Smooth muscle cell (in vitro differentiated cells): Measurements from ENCODE around the gene CBLIF. TPM values are rescaled to one million over a fixed set of nuclear protein-coding genes. Genes with fewer than 3 reads are reported as not detected.
"Not testable (repeated sequence)": the region's sequence is repeated elsewhere in the genome, so short reads cannot be mapped to it uniquely, and the experiment has no call there.

Source experiments
- DNase-seq: peaks from one replicate; lab custom pipeline; 2025; ENCODE audit not compliant: unreplicated experiment; lab: John Stamatoyannopoulos, UW
- H2AFZ ChIP-seq: fragments of 200-600 bp; sonication (generic); 2 replicates; pipeline ENCODE4 v1.6.0; 2016; ENCODE audit warnings: antibody characterized with exemption, low read depth, mild to moderate bottlenecking
- H3F3A ChIP-seq: fragments of 200-600 bp; sonication (generic); 2 replicates; pipeline ENCODE4 v1.6.0; 2017; ENCODE audit warnings: antibody characterized with exemption, low read depth
- H3K27ac ChIP-seq: fragments of 200-600 bp; sonication (generic); 2 replicates; pipeline ENCODE4 v1.5.1; 2016; ENCODE audit warnings: low read depth, mild to moderate bottlenecking
- H3K27me3 ChIP-seq: fragments of 200-600 bp; sonication (generic); 2 replicates; pipeline ENCODE4 v1.6.1; 2016; ENCODE audit warnings: low read depth, mild to moderate bottlenecking
- H3K36me3 ChIP-seq: fragments of 200-600 bp; sonication (generic); 2 replicates; pipeline ENCODE4 v1.5.1; 2016; ENCODE audit warnings: low read depth
- H3K4me1 ChIP-seq: fragments of 200-600 bp; sonication (generic); 2 replicates; pipeline ENCODE4 v1.5.1; 2016; ENCODE audit warnings: low read depth
- H3K4me2 ChIP-seq: fragments of 200-600 bp; sonication (generic); 2 replicates; pipeline ENCODE4 v1.6.0; 2016; ENCODE audit warnings: mild to moderate bottlenecking
- H3K4me3 ChIP-seq: fragments of 200-600 bp; sonication (generic); 2 replicates; pipeline ENCODE4 v1.5.1; 2016; ENCODE audit warnings: mild to moderate bottlenecking
- H3K79me2 ChIP-seq: fragments of 200-600 bp; sonication (generic); 2 replicates; pipeline ENCODE4 v1.6.0; 2016; ENCODE audit warnings: low read depth, mild to moderate bottlenecking
- H3K9ac ChIP-seq: fragments of 200-600 bp; sonication (generic); 2 replicates; pipeline ENCODE4 v1.6.0; 2016; ENCODE audit warnings: low read depth
- H3K9me3 ChIP-seq: fragments of 200-600 bp; sonication (generic); replicated peaks from 2 replicates; pipeline ENCODE4 v1.5.1; 2016; ENCODE audit warnings: low read depth
- H4K20me1 ChIP-seq: fragments of 200-600 bp; sonication (generic); 2 replicates; pipeline ENCODE4 v1.6.0; 2016; ENCODE audit warnings: low read depth
- WGBS: methylation state at CpG from one replicate; pipeline ENCODE4 v1.1.7; 2016; ENCODE audit warnings: low lambda C conversion rate; 5-methylcytosine and 5-hydroxymethylcytosine counted together
- polyA plus RNA-seq: library from polyadenylated mRNA; unstranded; fragments of >200 nt; fragmentation: Nextera tagmentation; extraction: Ambion mirVana; gene quantifications from 2 replicates; pipeline ENCODE4 v1.2.1, GENCODE V29; 2016
- total RNA-seq: library from RNA; depleted of rRNA; stranded (reverse); fragments of >200 nt; gene quantifications from 2 replicates; pipeline ENCODE4 v1.2.3, GENCODE V29; 2014
- TF ChIP-seq, protein P1 (sequence below): fragments of 200-600 bp; sonication (generic); IDR thresholded peaks from 2 replicates; pipeline ENCODE4 v1.5.1; 2017; ENCODE audit warnings: borderline replicate concordance, mild to moderate bottlenecking, antibody characterized with exemption; ENCODE audit not compliant: insufficient read depth, poor library complexity, severe bottlenecking

The CBLIF gene
- total and polyA plus RNA-seq, 2 experiments from 2014 or later: not detected

GRCh38 chr11:59849129-59849528 lies 3.8 kb upstream of the CBLIF start:
- Histone ChIP-seq H3K27ac (no peak overlapping the region), H3K36me3 (no peaks in the 10 kb centered on the region), H3K9me3 (no peaks in the 10 kb centered on the region), H3K27me3 (no peaks in the 10 kb centered on the region), H3F3A (no peaks in the 10 kb centered on the region), H2AFZ (no peak overlapping the region), H3K4me3 (no peak overlapping the region), H3K79me2 (no peaks in the 10 kb centered on the region), H4K20me1 (no peaks in the 10 kb centered on the region), H3K4me1 (no peaks in the 10 kb centered on the region), H3K4me2 (no peak overlapping the region), H3K9ac (no peak overlapping the region)
- DNase-seq: no peak
- TF ChIP-seq, protein P1, sequence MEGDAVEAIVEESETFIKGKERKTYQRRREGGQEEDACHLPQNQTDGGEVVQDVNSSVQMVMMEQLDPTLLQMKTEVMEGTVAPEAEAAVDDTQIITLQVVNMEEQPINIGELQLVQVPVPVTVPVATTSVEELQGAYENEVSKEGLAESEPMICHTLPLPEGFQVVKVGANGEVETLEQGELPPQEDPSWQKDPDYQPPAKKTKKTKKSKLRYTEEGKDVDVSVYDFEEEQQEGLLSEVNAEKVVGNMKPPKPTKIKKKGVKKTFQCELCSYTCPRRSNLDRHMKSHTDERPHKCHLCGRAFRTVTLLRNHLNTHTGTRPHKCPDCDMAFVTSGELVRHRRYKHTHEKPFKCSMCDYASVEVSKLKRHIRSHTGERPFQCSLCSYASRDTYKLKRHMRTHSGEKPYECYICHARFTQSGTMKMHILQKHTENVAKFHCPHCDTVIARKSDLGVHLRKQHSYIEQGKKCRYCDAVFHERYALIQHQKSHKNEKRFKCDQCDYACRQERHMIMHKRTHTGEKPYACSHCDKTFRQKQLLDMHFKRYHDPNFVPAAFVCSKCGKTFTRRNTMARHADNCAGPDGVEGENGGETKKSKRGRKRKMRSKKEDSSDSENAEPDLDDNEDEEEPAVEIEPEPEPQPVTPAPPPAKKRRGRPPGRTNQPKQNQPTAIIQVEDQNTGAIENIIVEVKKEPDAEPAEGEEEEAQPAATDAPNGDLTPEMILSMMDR: no peak
- 77% methylated on average over 2 of the region's 2 CpGs for WGBS

DNA sequence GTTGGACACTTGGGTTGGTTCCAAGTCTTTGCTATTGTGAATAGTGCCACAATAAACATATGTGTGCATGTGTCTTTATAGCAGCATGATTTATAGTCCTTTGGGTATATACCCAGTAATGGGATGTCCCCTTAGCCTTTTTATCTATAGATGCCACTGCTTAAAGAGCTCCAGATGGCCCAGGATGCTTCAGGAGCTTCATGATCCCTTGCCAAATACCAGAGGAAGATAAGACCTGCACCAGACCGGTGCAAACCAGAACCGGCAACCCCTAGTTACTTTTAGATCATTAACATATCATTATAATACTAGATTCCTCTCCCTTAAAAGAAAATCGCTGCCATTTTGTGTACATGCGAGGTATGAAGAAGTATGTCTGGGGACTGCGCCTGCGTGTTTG lies 3.1 kb upstream of the CBLIF start:
- H3K9ac ChIP-seq, H3K27me3 ChIP-seq, H3K79me2 ChIP-seq, H3K4me2 ChIP-seq, H2AFZ ChIP-seq, H4K20me1 ChIP-seq, DNase-seq, H3K4me3 ChIP-seq, H3K4me1 ChIP-seq, H3F3A ChIP-seq, H3K27ac ChIP-seq, H3K9me3 ChIP-seq, H3K36me3 ChIP-seq: not testable (repeated sequence)
- 93% methylated on average over 6 of the region's 6 CpGs for WGBS

DNA sequence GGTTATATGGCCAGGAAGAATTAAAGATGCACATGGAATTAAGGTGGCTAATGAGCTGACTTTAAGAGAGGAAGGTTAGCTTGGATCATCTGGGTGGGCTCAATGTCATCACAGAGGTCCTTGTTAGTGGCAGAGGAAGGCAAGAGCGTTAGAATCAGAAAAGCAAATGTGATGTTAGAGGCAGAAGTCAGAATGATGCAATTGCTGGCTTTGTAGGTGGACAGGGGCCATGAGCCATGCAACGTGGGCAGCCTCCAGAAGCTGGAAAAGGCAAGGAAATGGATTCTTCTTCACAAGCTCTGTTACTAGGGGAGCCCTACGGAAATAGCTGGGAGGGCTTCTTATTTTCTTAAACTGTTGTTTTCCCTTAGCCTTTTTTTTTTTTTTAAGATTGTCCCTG lies 2.3 kb upstream of the CBLIF start:
- no peaks in the 10 kb centered on the region for H3K4me1 ChIP-seq
- TF ChIP-seq, protein P1: no peak
- WGBS: 90% methylated on average over 3 of the region's 3 CpGs
- no peaks in the 10 kb centered on the region for H3K27me3 ChIP-seq
- H3F3A ChIP-seq: no peaks in the 10 kb centered on the region
- H3K4me2 ChIP-seq: no peak overlapping the region
- H3K4me3 ChIP-seq: no peak overlapping the region
- no peak overlapping the region for H3K27ac ChIP-seq
- H3K79me2 ChIP-seq: no peaks in the 10 kb centered on the region
- no peaks in the 10 kb centered on the region for H3K9me3 ChIP-seq
- H2AFZ ChIP-seq: no peak overlapping the region
- no peaks in the 10 kb centered on the region for H3K36me3 ChIP-seq
- no peak for DNase-seq
- no peaks in the 10 kb centered on the region for H4K20me1 ChIP-seq
- no peak overlapping the region for H3K9ac ChIP-seq

DNA sequence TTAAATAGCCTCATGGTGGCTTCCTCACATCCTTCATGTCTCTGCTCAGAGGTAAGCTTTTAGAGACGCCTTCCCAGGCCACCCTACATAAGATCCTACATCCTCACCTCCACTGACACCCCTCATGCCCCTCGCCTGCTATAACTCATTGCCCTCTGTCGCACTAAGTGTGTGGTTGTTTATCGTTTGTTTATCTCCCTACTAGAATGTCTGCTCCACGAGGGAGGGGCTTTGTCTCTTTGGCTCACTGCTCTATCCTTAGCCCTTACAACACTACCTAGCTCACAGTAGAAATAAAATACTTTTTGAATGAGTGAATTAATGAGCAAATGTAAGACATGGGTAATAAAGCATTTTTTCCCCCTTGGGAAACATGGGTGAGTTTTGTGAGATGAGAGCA lies 1.3 kb upstream of the CBLIF start:
- DNase-seq: no peak
- H2AFZ ChIP-seq: no peak overlapping the region
- H3F3A ChIP-seq: no peaks in the 10 kb centered on the region
- TF ChIP-seq, protein P1: no peak
- H3K4me1 ChIP-seq: no peaks in the 10 kb centered on the region
- H4K20me1 ChIP-seq: no peaks in the 10 kb centered on the region
- no peak overlapping the region for H3K4me3 ChIP-seq
- no peaks in the 10 kb centered on the region for H3K79me2 ChIP-seq
- H3K27ac ChIP-seq: no peak overlapping the region
- no peak overlapping the region for H3K4me2 ChIP-seq
- no peaks in the 10 kb centered on the region for H3K36me3 ChIP-seq
- WGBS: 84% methylated on average over 5 of the region's 5 CpGs
- no peak overlapping the region for H3K9ac ChIP-seq
- no peaks in the 10 kb centered on the region for H3K9me3 ChIP-seq
- H3K27me3 ChIP-seq: no peaks in the 10 kb centered on the region
